GM21390 (cell line): Measurements from ENCODE around the gene CILP2.

ENCODE experiments used
- ATAC-seq: cut with Tn5 transposase; IDR thresholded peaks from one replicate; pipeline ENCODE4 v1.9.1; 2021; ENCODE audit not compliant: unreplicated experiment

The CILP2 gene

GRCh38 chr19:19544257-19544953, 6.3 kb downstream of the CILP2 start:
- no peak for ATAC-seq

GRCh38 chr19:19544954-19545591, 7.0 kb downstream of the CILP2 start:
- ATAC-seq = no peak

DNA sequence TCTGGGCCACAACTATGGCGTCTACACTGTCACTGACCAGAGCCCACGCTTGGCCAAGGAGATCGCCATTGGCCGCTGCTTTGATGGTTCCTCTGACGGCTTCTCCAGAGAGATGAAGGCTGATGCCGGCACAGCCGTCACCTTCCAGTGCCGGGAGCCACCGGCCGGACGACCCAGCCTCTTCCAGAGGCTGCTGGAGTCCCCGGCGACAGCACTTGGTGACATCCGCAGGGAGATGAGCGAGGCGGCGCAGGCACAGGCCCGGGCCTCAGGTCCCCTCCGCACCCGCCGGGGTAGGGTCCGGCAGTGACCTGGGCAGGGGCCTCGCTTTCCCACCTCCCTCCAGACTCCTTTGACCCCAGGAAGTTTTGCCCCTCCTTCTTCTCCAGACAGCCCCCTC, 7.6 kb downstream of the CILP2 start:
- ATAC-seq = no peak

GRCh38 chr19:19546751-19547162, 8.7 kb downstream of the CILP2 start:
- ATAC-seq = no peak

- ATAC-seq = no peak
These were observed 9.7 kb downstream of the CILP2 start for GRCh38 chr19:19547674-19548336.

DNA sequence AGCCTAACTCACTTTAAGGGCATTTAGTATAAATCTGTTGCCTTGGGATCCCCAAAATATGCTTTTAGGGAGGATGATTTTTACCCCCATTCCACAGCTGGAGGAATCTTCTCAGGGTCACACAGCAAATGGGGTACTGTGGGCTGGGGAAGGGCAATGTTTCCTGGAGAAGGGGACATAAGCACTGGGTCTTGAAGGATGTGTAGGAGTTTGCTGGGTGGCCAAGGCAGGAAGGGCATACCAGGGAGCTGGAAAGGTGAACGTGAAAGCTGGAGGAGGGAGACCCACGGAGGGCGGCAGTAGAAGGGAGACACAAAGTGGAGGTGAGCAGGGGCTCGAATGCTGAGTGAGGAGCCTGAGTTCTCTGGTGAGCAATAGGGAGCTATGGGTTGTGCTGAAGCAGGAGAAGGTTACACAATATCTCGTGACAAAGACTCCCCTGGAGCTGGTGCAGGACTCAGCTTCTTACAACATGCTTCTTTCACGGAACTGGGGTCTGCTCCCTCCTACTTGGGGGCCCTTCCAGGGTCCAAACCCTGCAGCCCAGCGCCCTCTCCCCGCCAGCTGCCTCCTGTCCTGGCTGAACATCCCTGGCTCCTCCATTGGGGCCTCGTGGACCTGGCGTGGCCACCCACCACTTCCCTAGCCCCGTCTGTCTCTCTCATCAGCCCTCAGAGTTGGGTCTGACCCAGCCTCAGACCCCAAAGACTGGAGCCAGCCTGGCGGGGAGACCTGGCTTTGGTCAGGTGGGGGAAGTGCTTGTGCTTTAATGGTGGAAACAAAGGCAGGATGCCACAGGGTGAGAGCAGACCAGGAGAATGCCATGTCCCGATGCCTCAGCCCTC, 11.1 kb downstream of the CILP2 start:
- no peak for ATAC-seq

DNA sequence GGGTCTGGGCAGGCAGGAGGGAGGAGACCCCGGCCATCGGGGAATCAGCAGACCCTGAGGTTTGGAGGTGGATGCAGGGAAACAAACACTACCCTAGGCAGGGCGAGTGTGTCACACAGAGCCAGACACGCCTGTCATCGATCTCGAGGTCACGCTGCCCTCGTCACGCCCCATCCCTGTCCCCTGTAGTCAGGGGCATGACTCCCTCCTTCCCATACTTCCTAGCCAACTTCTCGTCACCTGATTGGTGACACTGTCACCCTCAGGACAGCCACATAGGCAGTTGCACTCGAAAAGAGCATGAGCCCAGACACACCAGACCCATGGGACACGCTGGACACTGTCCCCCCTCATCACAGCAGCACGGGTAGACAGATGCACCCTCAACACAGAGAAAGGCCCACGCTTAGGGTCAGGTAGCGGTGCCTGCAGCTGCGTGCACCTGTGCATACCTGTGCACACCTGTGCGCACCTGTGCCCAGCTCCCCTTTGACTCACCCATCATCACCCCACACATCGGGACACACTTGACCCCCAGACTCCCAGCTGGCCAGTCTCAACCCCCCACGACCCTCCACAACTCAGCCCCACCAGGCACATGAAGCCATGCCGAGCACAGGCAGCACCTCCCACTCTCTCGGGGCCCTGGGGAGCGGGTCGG, 11.9 kb downstream of the CILP2 start:
- no peak for ATAC-seq

GRCh38 chr19:19550485-19550929, 12.4 kb downstream of the CILP2 start:
- ATAC-seq = no peak

- ATAC-seq = no peak
These were observed 13.1 kb downstream of the CILP2 start for GRCh38 chr19:19550972-19551852.

GRCh38 chr19:19551853-19552192, 13.8 kb downstream of the CILP2 start:
- ATAC-seq = no peak

DNA sequence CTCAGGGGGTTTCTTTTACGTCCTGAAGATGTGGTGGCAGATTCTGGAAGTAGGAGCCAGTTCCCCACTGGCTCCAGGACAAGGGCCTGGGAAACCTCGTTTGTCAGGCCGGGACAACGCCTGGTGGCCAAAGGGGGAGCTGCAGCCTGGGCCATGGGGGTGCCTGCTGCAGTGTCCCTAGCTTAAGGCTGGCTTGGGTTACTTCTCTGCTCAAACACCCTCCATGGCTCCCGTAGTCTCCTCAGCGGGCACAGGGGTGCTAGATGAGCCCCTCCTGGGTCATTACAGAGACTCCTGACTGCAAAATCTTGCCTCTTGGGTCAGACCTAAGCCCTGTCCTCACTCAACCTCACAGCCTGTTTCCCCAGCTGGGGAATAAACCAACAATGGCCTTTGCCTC, 14.7 kb downstream of the CILP2 start:
- ATAC-seq = no peak

- ATAC-seq = no peak
These were observed 15.6 kb downstream of the CILP2 start for GRCh38 chr19:19553670-19554069.

DNA sequence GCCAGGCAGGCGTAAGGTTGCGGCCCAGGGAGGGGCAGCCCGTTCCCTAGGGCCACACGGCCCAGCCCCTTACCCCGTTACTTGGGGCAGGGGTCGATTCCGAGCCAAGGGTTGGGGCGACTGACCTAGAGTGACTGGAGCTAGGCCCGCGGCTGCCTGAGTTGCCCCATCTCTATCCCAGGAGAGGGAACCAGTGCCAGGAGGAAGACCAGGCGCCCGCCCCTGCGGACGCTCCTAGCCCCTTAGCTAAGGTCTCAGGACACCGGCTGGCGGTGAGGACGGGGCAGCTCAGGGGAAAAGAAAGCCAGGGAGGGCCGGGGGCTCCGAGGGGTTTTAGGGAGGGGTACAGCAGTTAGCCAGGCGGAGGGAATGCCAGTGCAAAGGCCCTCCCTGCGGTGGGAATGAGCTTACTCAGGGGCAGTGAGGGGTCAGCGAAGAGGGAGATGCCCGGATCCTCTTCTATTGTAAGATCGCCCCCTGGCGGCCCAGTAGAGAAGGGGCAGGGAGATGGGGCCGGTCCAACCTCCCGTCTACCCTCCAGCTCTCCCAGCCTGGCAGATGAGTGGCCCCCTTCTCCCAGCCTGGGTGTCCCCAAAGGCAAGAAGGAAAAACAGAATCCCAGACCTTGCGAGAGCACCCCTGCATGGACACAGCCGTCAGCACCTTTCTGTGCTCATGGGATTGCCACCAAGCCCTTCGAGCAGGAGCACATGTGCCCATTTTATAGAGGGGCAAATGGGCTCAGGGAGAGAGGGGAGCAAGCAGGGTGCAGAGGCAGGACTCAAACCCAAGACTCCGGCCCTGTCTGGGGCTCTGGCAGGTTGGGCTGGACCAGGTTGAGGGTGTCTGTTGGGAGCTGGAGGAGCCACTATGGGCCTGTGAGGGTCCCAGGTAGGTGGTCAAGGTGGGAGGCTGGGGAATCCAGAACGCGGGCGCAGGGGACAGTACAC, 16.3 kb downstream of the CILP2 start:
- ATAC-seq = no peak

DNA sequence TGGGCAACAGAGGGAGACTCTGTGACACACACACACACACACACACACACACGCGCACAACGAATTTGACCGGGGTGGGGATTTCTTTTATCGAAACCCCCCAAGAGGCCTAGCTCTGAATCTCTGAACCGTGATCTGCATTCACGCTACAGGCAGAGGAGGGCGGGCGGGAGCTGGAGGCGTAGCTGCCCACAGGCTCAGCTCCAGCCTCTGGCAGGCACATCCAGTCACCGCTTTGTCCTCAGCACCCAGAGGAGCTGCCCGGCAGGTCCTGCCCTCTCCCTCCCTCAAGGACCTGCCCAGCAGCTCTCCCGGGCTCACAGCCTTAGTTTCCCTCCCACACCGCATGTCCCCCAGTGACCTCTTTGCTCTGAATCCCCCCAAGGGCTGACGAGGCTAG, 20.0 kb downstream of the CILP2 start:
- no peak for ATAC-seq

- no peak for ATAC-seq
These were observed 20.6 kb downstream of the CILP2 start for GRCh38 chr19:19558636-19559035.

GRCh38 chr19:19559931-19560330, 21.9 kb downstream of the CILP2 start:
- no peak for ATAC-seq

DNA sequence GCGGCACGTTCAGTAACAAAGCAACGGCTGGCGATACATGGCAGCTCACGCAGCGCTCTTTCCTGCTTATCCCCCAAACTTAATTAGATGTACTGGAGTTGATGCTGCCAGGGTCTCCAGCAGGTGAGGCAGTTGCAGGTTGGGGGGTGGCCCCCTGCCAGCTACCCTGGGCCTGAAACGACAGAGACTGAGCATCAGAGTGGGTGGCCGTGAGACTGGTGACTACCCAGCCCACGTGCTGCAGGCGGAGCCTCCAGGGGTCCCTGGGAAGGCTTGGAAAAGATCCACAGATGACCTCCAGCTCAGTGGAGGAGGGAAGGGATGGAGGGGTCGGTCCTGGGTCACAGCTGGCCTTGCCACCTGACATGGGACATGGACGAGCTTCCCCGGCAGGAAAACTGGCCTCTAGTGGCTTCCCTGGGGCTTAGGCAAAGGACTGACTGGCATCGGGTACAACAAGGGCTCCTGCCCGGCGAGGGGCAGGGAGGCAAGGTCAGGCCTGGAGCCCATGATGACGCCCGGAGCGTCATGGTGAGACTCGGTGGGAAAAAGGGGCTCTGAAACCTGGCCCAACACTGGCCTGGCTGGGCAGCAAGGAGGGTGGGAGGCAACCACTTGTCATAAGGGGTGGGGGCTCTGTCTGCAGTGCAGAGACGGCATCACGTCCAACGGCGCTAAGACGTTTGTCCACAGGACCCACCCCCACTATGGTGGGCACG, 24.0 kb downstream of the CILP2 start:
- no peak for ATAC-seq

- no peak for ATAC-seq
These were observed 24.7 kb downstream of the CILP2 start for GRCh38 chr19:19562665-19563347.
